CD14-positive monocyte (primary cell): Measurements from ENCODE around the gene ZNF423. TPM values are rescaled to one million over a fixed set of nuclear protein-coding genes. Genes with fewer than 3 reads are reported as not detected.
A peak's percentile ranks its signal among the peaks of the same experiment; 100 is the strongest.

ENCODE experiments used
- DNase-seq, 3 donors: peaks; one replicate each; pipeline ENCODE4 v3.0.0-alpha.2; 2011 to 2022
- H2AFZ ChIP-seq: 2 replicates; pipeline ENCODE4 v1.6.0; 2012; ENCODE audit warnings: mild to moderate bottlenecking, low read depth, low read length, inconsistent platforms; ENCODE audit not compliant: insufficient read depth, poor library complexity, severe bottlenecking
- H3K27ac ChIP-seq, 2 donors: 1 replicate in 1 of 2; 2 replicates in 1 of 2; pipeline ENCODE4 v1.5.1; 2012 to 2013; ENCODE audit warnings: low read length in 2 of 2, control low read depth in 1 of 2, inconsistent platforms in 1 of 2, low read depth in 1 of 2, mild to moderate bottlenecking in 1 of 2
- H3K27me3 ChIP-seq, 2 donors: one replicate each; pipeline versions ENCODE4 v1.6.0 to v1.6.1; 2011 to 2013; ENCODE audit warnings: low read length in 2 of 2; ENCODE audit not compliant: control insufficient read depth in 2 of 2, insufficient read depth in 2 of 2
- H3K36me3 ChIP-seq, 2 donors: replicated peaks in 1 of 2; 1 replicate in 1 of 2; 2 replicates in 1 of 2; pipeline versions ENCODE4 v1.5.1 to v1.6.1; 2012 to 2013; ENCODE audit warnings: low read length in 2 of 2, control low read depth in 1 of 2, inconsistent platforms in 1 of 2, mild to moderate bottlenecking in 1 of 2; ENCODE audit not compliant: insufficient read depth in 2 of 2, control insufficient read depth in 1 of 2
- H3K4me1 ChIP-seq, 2 donors: 1 replicate in 1 of 2; 2 replicates in 1 of 2; pipeline versions ENCODE4 v1.5.1 to v1.6.1; 2012 to 2013; ENCODE audit warnings: low read length in 2 of 2, control low read depth in 1 of 2, inconsistent platforms in 1 of 2, mild to moderate bottlenecking in 1 of 2, moderate library complexity in 1 of 2; ENCODE audit not compliant: insufficient read depth in 2 of 2, control insufficient read depth in 1 of 2
- H3K4me2 ChIP-seq: replicated peaks from 2 replicates; pipeline ENCODE3; 2012; ENCODE audit warnings: low read length, moderate library complexity, mild to moderate bottlenecking; ENCODE audit not compliant: poor library complexity, severe bottlenecking; ENCODE audit errors: extremely low read depth
- H3K4me3 ChIP-seq, 3 experiments: fragments of 200-600 bp in 1 of 3; sonication (generic) in 1 of 3; replicated peaks in 1 of 3; 1 replicate in 2 of 3; 2 replicates in 1 of 3; pipeline ENCODE4 v1.5.1; 2011 to 2013; ENCODE audit warnings: low read length in 3 of 3, mild to moderate bottlenecking in 3 of 3, control low read depth in 2 of 3, low read depth in 2 of 3, inconsistent platforms in 1 of 3, moderate library complexity in 1 of 3
- H3K79me2 ChIP-seq: 2 replicates; pipeline ENCODE4 v1.6.0; 2012; ENCODE audit warnings: mild to moderate bottlenecking, control low read depth, inconsistent platforms, low read length, moderate library complexity; ENCODE audit not compliant: insufficient read depth
- H3K9ac ChIP-seq: 2 replicates; pipeline ENCODE4 v1.6.0; 2017; ENCODE audit warnings: low read length, mild to moderate bottlenecking; ENCODE audit not compliant: insufficient read depth, poor library complexity, severe bottlenecking
- H3K9me3 ChIP-seq, 2 donors: replicated peaks in 1 of 2; 1 replicate in 1 of 2; 2 replicates in 1 of 2; pipeline versions ENCODE4 v1.5.1 to v1.6.1; 2012 to 2013; ENCODE audit warnings: low read length in 2 of 2, control low read depth in 1 of 2; ENCODE audit not compliant: control insufficient read depth in 1 of 2, insufficient read depth in 1 of 2
- H4K20me1 ChIP-seq: 2 replicates; pipeline ENCODE4 v1.6.0; 2012; ENCODE audit warnings: mild to moderate bottlenecking, low read length, control low read depth, moderate library complexity; ENCODE audit not compliant: insufficient read depth
- H3K27ac Mint-ChIP-seq, 7 donors: one replicate each; pipeline ENCODE4 v1.8.0; 2020; ENCODE audit warnings: mild to moderate bottlenecking in 7 of 7, mixed read lengths in 7 of 7, moderate library complexity in 6 of 7, inconsistent platforms in 2 of 7
- H3K27me3 Mint-ChIP-seq, 3 donors: one replicate each; pipeline ENCODE4 v1.8.0; 2021 to 2022; ENCODE audit warnings: low read depth in 3 of 3, mild to moderate bottlenecking in 3 of 3, mixed read lengths in 3 of 3, moderate library complexity in 3 of 3, inconsistent platforms in 1 of 3
- H3K36me3 Mint-ChIP-seq, 2 donors: one replicate each; pipeline ENCODE4 v1.8.0; 2020; ENCODE audit warnings: mixed read lengths in 2 of 2, inconsistent platforms in 1 of 2, mild to moderate bottlenecking in 1 of 2
- H3K4me1 Mint-ChIP-seq: one replicate; pipeline ENCODE4 v1.8.0; 2020; ENCODE audit warnings: mild to moderate bottlenecking, mixed read lengths
- H3K4me3 Mint-ChIP-seq, 2 donors: one replicate each; pipeline ENCODE4 v1.8.0; 2020; ENCODE audit warnings: mild to moderate bottlenecking in 2 of 2, mixed read lengths in 2 of 2, moderate library complexity in 1 of 2
- H3K9me3 Mint-ChIP-seq, 7 donors: one replicate each; pipeline ENCODE4 v1.8.0; 2020 to 2022; ENCODE audit warnings: mixed read lengths in 7 of 7, mild to moderate bottlenecking in 6 of 7, moderate library complexity in 6 of 7, inconsistent platforms in 2 of 7
- CTCF ChIP-seq: fragments of 200-600 bp; IDR thresholded peaks from one replicate; pipeline ENCODE4 v1.8.0; 2022; ENCODE audit warnings: antibody characterized with exemption, mild to moderate bottlenecking
- WGBS: methylation state at CpG from one replicate; pipeline ENCODE4 v1.1.5; 2013; ENCODE audit warnings: missing lambda C conversion rate; ENCODE audit not compliant: insufficient coverage; 5-methylcytosine and 5-hydroxymethylcytosine counted together
- intact Hi-C, 2 donors: fragments of 100-400 bp; cut with micrococcal nuclease; formaldehyde crosslinking; loops; one replicate each; pipeline versions ENCODE4 v1.15.0 to v1.15.1; 2023
- polyA plus RNA-seq, 3 donors: library from polyadenylated mRNA; depleted of rRNA in 1 of 3; unstranded in 2 of 3; stranded (reverse) in 1 of 3; fragments of 300-500 nt in 2 of 3; fragments of >200 nt in 1 of 3; fragmentation: Illumina TruSeq in 2 of 3; gene quantifications; 1 replicate in 2 of 3; 2 replicates in 1 of 3; pipeline ENCODE4 v1.2.3, GENCODE V29; 2012 to 2021

Gene ZNF423
- polyA plus RNA-seq, 3 donors = not detected

GRCh38 chr16:49776734-49777133 lies 79.2 kb downstream of the ZNF423 start:
- no peak overlapping the region for H3K27ac ChIP-seq
- no peaks in the 10 kb centered on the region for H3K4me1 ChIP-seq
- no peak for DNase-seq

GRCh38 chr16:49776085-49776595 lies 79.8 kb downstream of the ZNF423 start:
- no peak for DNase-seq
- no peaks in the 10 kb centered on the region for H3K4me1 ChIP-seq
- peaks cover 0 to 5% (median 4%) of the 10 kb centered on the region in 3 donors for H3K27me3 Mint-ChIP-seq
- no peak overlapping the region for H3K27ac ChIP-seq
- no peak overlapping the region for H3K9ac ChIP-seq
- no peaks in the 10 kb centered on the region for H3K4me1 Mint-ChIP-seq
- H3K4me3 Mint-ChIP-seq = no peak overlapping the region
- intact Hi-C loops = no loop called here
- peaks cover 0 to 1% (median 0%) of the 10 kb centered on the region in 7 donors for H3K9me3 Mint-ChIP-seq
- 79% methylated on average over 13 of the region's 16 CpGs for WGBS
- H3K27me3 ChIP-seq = no peaks in the 10 kb centered on the region
- H3K4me3 ChIP-seq = no peak overlapping the region
- no peak overlapping the region for H2AFZ ChIP-seq
- no peaks in the 10 kb centered on the region for H3K36me3 Mint-ChIP-seq
- no peaks in the 10 kb centered on the region for H4K20me1 ChIP-seq
- no peak overlapping the region for H3K4me2 ChIP-seq
- H3K9me3 ChIP-seq = no peaks in the 10 kb centered on the region
- no peak for TF ChIP-seq CTCF
- H3K79me2 ChIP-seq = no peaks in the 10 kb centered on the region
- H3K36me3 ChIP-seq = no peaks in the 10 kb centered on the region
- H3K27ac Mint-ChIP-seq = peak overlapping the region in 1 of 7 donors; percentile 23

More at GRCh38 chr16:49776734-49777133, 79.2 kb downstream of the ZNF423 start:
- Histone ChIP-seq H2AFZ (no peak overlapping the region), H3K9ac (no peak overlapping the region), H3K27me3 (no peaks in the 10 kb centered on the region), H3K79me2 (no peaks in the 10 kb centered on the region), H3K9me3 (no peaks in the 10 kb centered on the region), H4K20me1 (no peaks in the 10 kb centered on the region), H3K4me3 (no peak overlapping the region), H3K4me2 (no peak overlapping the region), H3K36me3 (no peaks in the 10 kb centered on the region)
- no peaks in the 10 kb centered on the region for H3K36me3 Mint-ChIP-seq
- intact Hi-C loops = no loop called here
- H3K27me3 Mint-ChIP-seq = peaks cover 0 to 5% (median 5%) of the 10 kb centered on the region in 3 donors
- no peak for TF ChIP-seq CTCF
- no peak overlapping the region for H3K4me3 Mint-ChIP-seq
- H3K27ac Mint-ChIP-seq = peak overlapping the region in 1 of 7 donors; percentile 7
- 94% methylated on average over 4 of the region's 4 CpGs for WGBS
- H3K4me1 Mint-ChIP-seq = no peaks in the 10 kb centered on the region
- peaks cover 0 to 1% (median 0%) of the 10 kb centered on the region in 7 donors for H3K9me3 Mint-ChIP-seq
